ENCODE measurements around the gene DIABLO.
"Not testable (repeated sequence)": the region's sequence is repeated elsewhere in the genome, so short reads cannot be mapped to it uniquely, and the experiment has no call there.

DIABLO gene

DNA sequence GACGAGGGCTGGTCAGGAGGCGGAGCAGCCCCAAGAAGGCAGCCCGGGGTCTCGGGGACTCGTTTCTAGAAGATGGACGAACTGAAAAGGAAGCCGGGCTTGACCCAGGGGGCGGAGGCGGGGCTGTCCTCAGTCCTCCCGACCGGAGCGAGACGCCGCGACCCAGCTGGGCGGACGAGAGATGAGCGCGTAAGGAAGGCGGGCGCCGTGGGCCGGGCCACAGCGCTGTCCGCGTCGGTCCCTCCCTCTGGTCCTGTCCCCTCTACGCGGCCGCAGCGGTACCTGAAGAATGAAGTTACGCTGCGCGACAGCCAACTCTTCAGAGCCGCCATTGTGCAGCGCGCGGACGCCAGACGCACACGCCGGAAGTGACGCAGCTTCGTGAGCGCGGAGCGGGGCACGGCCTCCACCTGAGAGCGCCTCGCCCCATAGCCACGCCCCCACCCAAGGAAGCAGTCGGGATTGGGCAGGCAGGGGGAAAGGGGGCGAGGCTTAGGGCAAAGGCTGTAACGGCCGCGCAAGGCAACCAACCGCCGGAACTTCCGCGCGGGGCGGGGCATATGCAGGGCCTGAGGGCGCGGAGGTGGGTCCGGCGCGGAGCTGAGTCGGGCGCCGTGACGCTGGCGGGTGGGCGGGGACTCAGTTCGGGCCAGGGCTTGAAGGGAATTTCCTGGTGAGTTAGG lies at the start of gene DIABLO:
Gene DIABLO (minus strand): TSS at position 370 of the 683 bp plus-strand sequence. CDS start 38 bp downstream, at position 332.
- peak; percentile 99 for DNase-seq

DNA sequence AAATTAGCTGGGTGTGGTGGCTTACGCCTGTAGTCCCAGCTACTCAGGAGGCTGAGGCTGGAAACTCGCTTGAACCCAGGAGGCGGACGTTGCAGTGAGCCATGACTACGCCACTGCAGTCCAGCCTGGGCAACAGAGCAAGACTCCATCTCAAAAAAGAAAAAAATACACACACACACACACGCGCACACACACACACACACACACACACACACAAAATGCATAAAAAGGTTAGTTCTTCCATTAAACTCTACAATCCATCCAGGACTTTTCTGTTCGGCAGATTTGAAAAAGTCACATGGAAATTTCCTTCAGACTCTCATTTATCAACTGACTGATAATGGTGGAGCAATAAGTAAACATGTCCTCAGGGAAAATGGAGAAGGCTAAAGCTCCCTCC lies 49.6 kb upstream of the DIABLO start:
- no peak for DNase-seq

- DNase-seq: peak; percentile 98
Observed at GRCh38 chr12:122266230-122266901, 40.5 kb upstream of the DIABLO start, which contains the start of gene VPS33A. VPS33A (minus strand) TSS chr12:122266494; CDS start chr12:122266408, 86 bp downstream.

- no peak for DNase-seq
Observed at GRCh38 chr12:122265886-122266229, 40.0 kb upstream of the DIABLO start.

GRCh38 chr12:122265476-122265875 lies 39.6 kb upstream of the DIABLO start:
- no peak for DNase-seq

GRCh38 chr12:122260735-122261134 lies 34.9 kb upstream of the DIABLO start:
- not testable (repeated sequence) for DNase-seq

- DNase-seq: not testable (repeated sequence)
Observed at GRCh38 chr12:122258939-122259338, 33.1 kb upstream of the DIABLO start.

- not testable (repeated sequence) for DNase-seq
Observed at GRCh38 chr12:122258462-122258861, 32.6 kb upstream of the DIABLO start.

DNA sequence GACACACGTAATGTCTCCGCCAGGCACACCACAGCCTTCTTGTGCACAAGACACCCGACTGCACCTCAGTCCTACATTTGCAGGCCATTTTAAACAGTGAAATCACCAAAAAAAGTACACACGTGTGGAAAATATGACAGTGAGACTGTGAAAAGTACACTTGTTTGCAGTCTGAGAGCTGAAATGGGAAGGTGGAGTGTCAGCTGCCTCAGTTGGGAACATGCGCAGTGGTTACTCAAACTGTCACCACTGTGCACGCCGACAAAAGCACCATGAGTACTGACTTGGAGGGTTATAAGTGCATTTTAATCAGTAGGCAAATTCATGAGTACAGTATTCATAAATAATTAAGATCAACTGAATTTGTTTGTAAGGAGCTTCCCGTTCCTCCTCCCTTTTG lies 24.7 kb upstream of the DIABLO start:
- DNase-seq: no peak

DNA sequence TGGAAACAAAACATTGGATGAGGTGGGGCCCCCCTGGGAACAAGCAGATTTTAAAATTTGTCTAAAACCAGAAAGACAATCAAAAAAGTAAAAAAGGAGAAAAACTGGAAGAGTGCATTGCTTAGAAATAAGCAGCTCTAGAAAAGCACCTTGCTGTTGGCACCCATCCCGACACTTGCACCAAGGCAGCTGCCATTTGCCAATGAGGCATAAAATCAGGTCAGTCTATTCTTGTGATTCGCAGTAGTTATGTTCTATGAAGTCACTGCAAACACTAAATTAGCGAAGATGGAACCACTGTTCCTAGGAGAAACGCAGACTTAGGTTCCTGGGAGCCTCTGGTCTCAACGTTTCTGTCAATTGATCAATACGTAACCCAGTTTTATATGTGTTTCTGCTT lies 24.2 kb upstream of the DIABLO start:
- DNase-seq: no peak

DNA sequence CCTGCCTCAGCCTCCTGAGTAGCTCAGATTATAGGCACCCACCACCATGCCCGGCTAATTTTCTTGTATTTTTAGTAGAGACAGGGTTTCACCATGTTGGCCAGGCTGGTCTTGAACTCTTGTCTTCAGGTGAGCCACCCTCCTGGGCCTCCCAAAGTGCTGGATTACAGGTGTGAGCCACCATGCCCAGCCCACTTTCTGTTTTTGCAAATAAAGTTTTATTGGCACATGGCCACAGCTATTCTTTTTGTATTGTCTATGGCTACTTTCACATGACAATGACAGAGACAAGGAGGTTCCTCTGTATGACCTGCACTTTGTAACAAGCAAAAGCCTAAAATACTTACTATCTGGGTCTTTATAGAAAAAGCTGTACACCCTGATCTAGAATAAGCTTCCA lies 19.7 kb upstream of the DIABLO start:
- no peak for DNase-seq

DNA sequence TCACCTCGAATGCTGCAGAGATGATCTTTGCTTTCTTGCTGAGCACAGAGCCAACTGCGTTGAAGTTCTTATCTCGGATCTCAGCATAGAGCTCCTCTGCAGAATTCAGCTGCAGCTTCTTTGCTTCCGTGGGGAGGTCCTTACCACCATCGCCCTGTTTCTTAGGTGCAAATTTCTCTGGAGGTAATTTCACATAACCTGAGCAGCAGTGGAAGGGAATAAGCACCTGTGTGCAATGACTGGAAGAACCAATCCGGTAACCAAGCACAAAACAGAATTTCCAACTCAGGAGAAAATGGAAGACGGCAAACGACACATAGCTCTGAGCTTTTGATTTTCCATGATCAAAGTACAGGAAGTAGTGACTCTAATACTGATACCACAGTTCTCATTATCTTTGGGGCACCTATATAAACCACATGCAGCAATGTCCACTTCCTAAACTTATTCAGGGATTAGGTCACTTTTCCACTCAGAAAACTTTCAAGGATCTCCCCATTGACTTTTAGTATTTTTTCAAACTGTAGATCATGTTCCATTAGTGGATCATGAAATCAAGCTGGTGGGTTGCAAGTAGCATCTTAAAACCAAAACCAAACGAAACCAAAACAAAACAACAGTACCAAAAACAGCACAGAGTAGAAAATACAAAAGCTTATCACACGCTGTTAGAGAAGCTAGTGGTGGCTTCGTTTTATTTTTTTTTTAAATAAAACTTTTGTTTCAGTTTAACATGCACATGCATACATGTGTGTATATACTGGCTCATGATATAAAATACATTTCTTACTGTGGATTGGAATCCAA lies 18.9 kb upstream of the DIABLO start:
- no peak for DNase-seq

DNA sequence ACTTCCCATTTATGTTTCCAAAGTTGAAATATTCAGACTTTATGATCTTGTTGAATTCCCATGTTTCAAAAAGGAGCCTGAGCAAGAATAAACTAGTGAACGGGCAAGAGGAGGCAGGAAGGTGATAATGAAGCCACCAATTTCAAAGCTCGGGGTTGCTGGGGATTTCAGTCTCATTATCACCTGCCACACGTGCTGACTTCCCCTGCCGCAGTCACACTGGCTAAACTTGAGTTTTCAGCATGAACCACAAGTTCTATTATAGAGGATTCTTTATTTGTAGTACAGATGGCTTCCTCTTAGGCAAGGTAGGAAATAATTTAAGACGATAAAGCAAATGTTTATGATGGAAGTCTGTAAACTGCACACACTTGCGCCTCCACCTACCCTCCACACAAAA lies 18.1 kb upstream of the DIABLO start:
- no peak for DNase-seq

GRCh38 chr12:122238861-122239260 lies 13.0 kb upstream of the DIABLO start:
- no peak for DNase-seq

- no peak for DNase-seq
Observed at GRCh38 chr12:122235741-122236140, 9.9 kb upstream of the DIABLO start.

DNA sequence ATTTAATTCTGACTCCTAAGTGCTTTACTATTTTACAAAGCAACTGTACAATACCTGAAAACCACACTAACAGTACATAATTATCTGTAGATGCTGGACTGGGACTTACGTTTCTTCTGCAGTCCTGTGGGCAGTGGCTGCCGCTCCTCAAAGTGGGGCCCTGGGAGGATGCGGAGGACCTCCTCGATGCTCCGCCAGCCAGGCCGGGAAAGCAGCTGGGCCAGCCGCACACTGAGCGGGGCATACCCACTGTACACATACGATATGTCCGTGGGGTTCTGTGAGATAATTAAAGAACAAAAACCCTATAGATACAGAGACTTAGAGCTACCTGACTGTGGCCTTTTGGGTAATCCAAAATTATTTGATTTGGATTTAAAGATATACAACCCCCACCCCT lies 6.8 kb upstream of the DIABLO start:
- DNase-seq: no peak

DNA sequence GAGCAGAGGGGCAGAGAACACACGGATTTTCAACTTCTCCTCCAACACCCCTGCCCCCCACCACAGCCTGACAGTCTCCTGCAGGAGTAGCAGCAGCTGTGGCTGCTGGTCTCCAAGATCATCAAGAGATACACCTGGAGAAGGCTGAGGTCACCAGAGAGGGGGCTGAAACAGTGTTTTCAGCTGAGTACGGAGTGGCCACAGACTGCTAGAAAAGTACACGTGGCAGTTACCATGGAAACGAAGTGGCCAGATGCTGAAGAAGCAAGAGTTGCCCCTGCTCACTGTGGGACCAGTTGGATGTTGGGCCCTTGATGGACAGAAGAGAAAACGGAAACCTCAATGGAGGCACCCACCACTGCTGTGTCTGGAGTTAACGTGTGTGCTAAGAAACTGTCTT lies 4.9 kb upstream of the DIABLO start:
- no peak for DNase-seq

DNA sequence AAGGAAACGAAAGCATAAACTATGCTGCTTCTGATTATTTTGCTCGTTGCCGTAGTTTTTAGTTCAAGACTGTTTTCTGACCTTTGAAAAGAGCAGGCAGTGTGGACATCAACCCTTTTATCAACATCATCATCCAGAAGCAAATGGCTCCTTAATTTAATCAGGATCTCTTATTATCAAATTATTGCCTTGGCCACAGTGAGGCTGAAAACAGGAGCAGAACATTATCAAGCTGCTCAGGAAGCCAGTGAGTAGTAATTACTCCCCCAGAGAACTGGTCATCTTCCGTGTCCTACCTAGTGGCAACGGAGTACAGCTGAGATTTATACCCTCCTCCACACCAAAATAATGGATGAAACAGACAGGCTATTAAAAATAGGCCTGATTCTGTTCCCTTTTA lies 2.2 kb upstream of the DIABLO start:
- DNase-seq: no peak

- no peak for DNase-seq
Observed at GRCh38 chr12:122227341-122227740, 1.5 kb upstream of the DIABLO start.

- no peak for DNase-seq
Observed at GRCh38 chr12:122226366-122227125, 694 bp upstream of the DIABLO start.

DNA sequence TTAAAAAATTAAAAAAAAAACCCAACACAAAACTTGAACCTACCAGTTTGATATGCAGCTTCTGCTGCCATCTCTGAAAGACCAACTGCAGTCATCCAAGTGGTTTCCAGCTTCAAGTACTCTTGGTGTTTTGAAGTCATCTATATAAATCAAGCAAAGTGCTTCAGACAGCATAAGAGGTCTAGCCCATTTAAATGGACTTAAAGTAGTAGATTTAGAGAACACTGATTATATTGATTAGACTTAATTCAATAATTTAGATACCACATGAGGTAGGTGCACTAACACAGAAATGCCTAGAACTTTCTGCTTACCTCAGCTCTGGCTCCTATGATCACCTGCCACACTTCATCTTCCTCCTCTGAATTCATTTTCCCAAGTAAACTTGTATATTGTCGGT lies 9.4 kb downstream of the DIABLO start:
- DNase-seq: no peak

DNA sequence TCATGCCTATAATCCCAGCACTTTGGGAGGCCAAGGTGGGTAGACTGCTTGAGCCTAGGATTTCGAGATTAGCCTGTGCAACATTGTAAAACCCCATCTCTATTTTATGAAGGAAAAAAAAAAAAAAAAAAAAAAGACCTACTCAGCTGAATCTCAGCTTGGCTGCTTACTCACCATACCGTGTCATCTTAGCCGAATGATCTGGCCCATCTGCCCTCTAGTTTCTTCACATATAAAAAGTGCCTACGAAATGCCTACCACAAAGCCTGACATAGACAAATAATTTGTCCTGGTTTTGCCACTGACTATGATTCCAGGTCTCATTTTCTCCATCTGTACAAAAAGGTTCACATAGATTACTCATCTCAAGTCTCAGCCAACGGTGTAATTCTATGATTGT lies 10.1 kb downstream of the DIABLO start:
- no peak for DNase-seq
